ENCODE measurements around the gene PRUNE2.

GRCh38 chr9:76561900-76562299 is 344.0 kb downstream of the PRUNE2 start:
- no peak for TF ChIP-seq CTCF (IDR thresholded peaks at IDR 0.05; ENCODE audit: low read depth, low read length, poor library complexity, severe bottlenecking)
- TF ChIP-seq EZH2phosphoT487 (IDR thresholded peaks at IDR 0.05; ENCODE audit: borderline replicate concordance, low read length) = no peak
